Measurements from ENCODE around the gene OR10G3. TPM values are rescaled to one million over a fixed set of nuclear protein-coding genes. Genes with fewer than 3 reads are reported as not detected.

OR10G3 gene
- total RNA-seq, 1 donor from 2014 or later: not detected

GRCh38 chr14:21525962-21526671 is 53.8 kb downstream of the OR10G3 start, which contains the start of gene SALL2:
SALL2 (minus strand) TSS chr14:21526346; CDS start chr14:21526127, 219 bp downstream.
- no peak for TF ChIP-seq CTCF (IDR thresholded peaks at IDR 0.05; ENCODE audit: insufficient read depth, low read length, poor library complexity, severe bottlenecking)
- H3K27me3 ChIP-seq (ENCODE audit: control insufficient read depth, insufficient read depth, low read length): no peaks in the 10 kb centered on the region
- H3K4me3 ChIP-seq (ENCODE audit: low read depth, low read length): peak within 1 kb of the TSS; percentile 90
- H3K36me3 ChIP-seq (ENCODE audit: control insufficient read depth, insufficient read depth, low read length): peaks cover 1% of the 10 kb centered on the region
- DNase-seq (ENCODE audit: low read depth): no peak

- H3K36me3 ChIP-seq (ENCODE audit: control insufficient read depth, insufficient read depth, low read length): peaks cover 1% of the 10 kb centered on the region
- DNase-seq (ENCODE audit: low read depth): no peak
- no peak for TF ChIP-seq CTCF (IDR thresholded peaks at IDR 0.05; ENCODE audit: insufficient read depth, low read length, poor library complexity, severe bottlenecking)
- peak overlapping the region; percentile 90 for H3K4me3 ChIP-seq (ENCODE audit: low read depth, low read length)
- no peaks in the 10 kb centered on the region for H3K27me3 ChIP-seq (ENCODE audit: control insufficient read depth, insufficient read depth, low read length)
These were observed 54.3 kb downstream of the OR10G3 start for GRCh38 chr14:21525571-21525961.

- DNase-seq (ENCODE audit: low read depth): no peak
- H3K4me3 ChIP-seq (ENCODE audit: low read depth, low read length): peak overlapping the region; percentile 90
- no peak for TF ChIP-seq CTCF (IDR thresholded peaks at IDR 0.05; ENCODE audit: insufficient read depth, low read length, poor library complexity, severe bottlenecking)
- no peaks in the 10 kb centered on the region for H3K27me3 ChIP-seq (ENCODE audit: control insufficient read depth, insufficient read depth, low read length)
- peaks cover 1% of the 10 kb centered on the region for H3K36me3 ChIP-seq (ENCODE audit: control insufficient read depth, insufficient read depth, low read length)
These were observed 55.0 kb downstream of the OR10G3 start for GRCh38 chr14:21524575-21525490.

- Histone ChIP-seq H3K27me3 (ENCODE audit: control insufficient read depth, insufficient read depth, low read length) (no peaks in the 10 kb centered on the region), H3K4me3 (ENCODE audit: low read depth, low read length) (no peak overlapping the region), H3K36me3 (ENCODE audit: control insufficient read depth, insufficient read depth, low read length) (peaks cover 1% of the 10 kb centered on the region)
- TF ChIP-seq CTCF (IDR thresholded peaks at IDR 0.05; ENCODE audit: insufficient read depth, low read length, poor library complexity, severe bottlenecking): no peak
- DNase-seq (ENCODE audit: low read depth): no peak
These were observed 56.7 kb downstream of the OR10G3 start for GRCh38 chr14:21523203-21523602.

- no peak overlapping the region for H3K4me3 ChIP-seq (ENCODE audit: low read depth, low read length)
- no peak for DNase-seq (ENCODE audit: low read depth)
- H3K36me3 ChIP-seq (ENCODE audit: control insufficient read depth, insufficient read depth, low read length): peaks cover 1% of the 10 kb centered on the region
- no peak for TF ChIP-seq CTCF (IDR thresholded peaks at IDR 0.05; ENCODE audit: insufficient read depth, low read length, poor library complexity, severe bottlenecking)
- H3K27me3 ChIP-seq (ENCODE audit: control insufficient read depth, insufficient read depth, low read length): no peaks in the 10 kb centered on the region
These were observed 58.4 kb downstream of the OR10G3 start for GRCh38 chr14:21521501-21521900.

Measured in kidney epithelial cell (primary cell).